NCI-H2029 treated with DMSO at 0.1 percent for 48 hours (cell line): ENCODE data around the gene CTNNBL1.

Experiments
- DNase-seq: peaks from one replicate; lab custom pipeline; 2025; lab: John Stamatoyannopoulos, UW

The CTNNBL1 gene

GRCh38 chr20:37919389-37920040 is 225.7 kb downstream of the CTNNBL1 start:
- DNase-seq, result no peak

GRCh38 chr20:37920270-37920669 is 226.4 kb downstream of the CTNNBL1 start:
- no peak for DNase-seq

- no peak for DNase-seq
These were observed 227.0 kb downstream of the CTNNBL1 start for GRCh38 chr20:37920679-37921322.

- no peak for DNase-seq
These were observed 227.6 kb downstream of the CTNNBL1 start for GRCh38 chr20:37921341-37921929.
